Measurements from ENCODE around the gene SP140L.
"Not testable (repeated sequence)": the region's sequence is repeated elsewhere in the genome, so short reads cannot be mapped to it uniquely, and the experiment has no call there.

The SP140L gene

GRCh38 chr2:230305416-230306275, 21.3 kb upstream of the SP140L start:
- TF ChIP-seq CTCF (IDR thresholded peaks at IDR 0.05; ENCODE audit: control insufficient read depth, extremely low read depth, insufficient read depth), result no peak
- no peak for DNase-seq (ENCODE audit: low read depth)
- no peak overlapping the region for H3K4me3 ChIP-seq (ENCODE audit: low read depth, low read length)

- DNase-seq (ENCODE audit: low read depth), result no peak
- TF ChIP-seq CTCF (IDR thresholded peaks at IDR 0.05; ENCODE audit: control insufficient read depth, extremely low read depth, insufficient read depth), result no peak
- no peak overlapping the region for H3K4me3 ChIP-seq (ENCODE audit: low read depth, low read length)
Observed at GRCh38 chr2:230306474-230306873, 20.5 kb upstream of the SP140L start.

GRCh38 chr2:230307485-230307884, 19.5 kb upstream of the SP140L start:
- no peak for DNase-seq (ENCODE audit: low read depth)
- H3K4me3 ChIP-seq (ENCODE audit: low read depth, low read length), result no peak overlapping the region
- no peak for TF ChIP-seq CTCF (IDR thresholded peaks at IDR 0.05; ENCODE audit: control insufficient read depth, extremely low read depth, insufficient read depth)

- no peak overlapping the region for H3K4me3 ChIP-seq (ENCODE audit: low read depth, low read length)
- DNase-seq (ENCODE audit: low read depth), result no peak
- no peak for TF ChIP-seq CTCF (IDR thresholded peaks at IDR 0.05; ENCODE audit: control insufficient read depth, extremely low read depth, insufficient read depth)
Observed at GRCh38 chr2:230308402-230309000, 18.5 kb upstream of the SP140L start.

GRCh38 chr2:230310792-230311191, 16.2 kb upstream of the SP140L start:
- H3K4me3 ChIP-seq (ENCODE audit: low read depth, low read length); DNase-seq (ENCODE audit: low read depth): not testable (repeated sequence)

GRCh38 chr2:230311634-230312033, 15.4 kb upstream of the SP140L start:
- not testable (repeated sequence) for H3K4me3 ChIP-seq (ENCODE audit: low read depth, low read length); DNase-seq (ENCODE audit: low read depth)

GRCh38 chr2:230312638-230313037, 14.4 kb upstream of the SP140L start:
- DNase-seq (ENCODE audit: low read depth), result no peak
- TF ChIP-seq CTCF (IDR thresholded peaks at IDR 0.05; ENCODE audit: control insufficient read depth, extremely low read depth, insufficient read depth), result no peak
- no peak overlapping the region for H3K4me3 ChIP-seq (ENCODE audit: low read depth, low read length)

- no peak for DNase-seq (ENCODE audit: low read depth)
- no peak for TF ChIP-seq CTCF (IDR thresholded peaks at IDR 0.05; ENCODE audit: control insufficient read depth, extremely low read depth, insufficient read depth)
- H3K4me3 ChIP-seq (ENCODE audit: low read depth, low read length), result no peak overlapping the region
Observed at GRCh38 chr2:230317366-230317765, 9.6 kb upstream of the SP140L start.
